HG03103 (cell line): ENCODE data around the gene TTLL4.

Source experiments
- ATAC-seq: cut with Tn5 transposase; IDR thresholded peaks from one replicate; pipeline ENCODE4 v1.9.1; 2021; ENCODE audit warnings: low read depth; ENCODE audit not compliant: unreplicated experiment

TTLL4 gene

DNA sequence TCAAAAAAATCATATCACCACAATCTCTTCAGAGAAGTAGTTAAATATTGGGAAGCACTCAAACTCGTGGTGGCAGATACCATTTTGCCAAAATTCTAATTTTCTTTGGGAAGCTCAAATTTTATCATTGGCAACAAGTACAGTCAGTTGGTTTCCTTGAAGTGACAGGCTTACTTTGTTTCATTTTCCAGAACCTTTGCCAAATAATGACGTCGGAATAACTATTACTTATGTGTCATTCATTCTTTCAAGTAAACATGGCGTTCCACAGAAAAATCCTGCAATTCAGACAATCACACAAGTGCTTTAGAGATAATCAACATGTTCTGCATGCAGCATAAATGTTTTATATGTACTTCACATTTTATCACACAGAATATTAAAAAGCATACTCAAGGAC is 5.4 kb downstream of the TTLL4 start:
- ATAC-seq = no peak

GRCh38 chr2:218717262-218717661 is 6.6 kb downstream of the TTLL4 start:
- ATAC-seq = no peak

- ATAC-seq = no peak
These were observed 7.4 kb downstream of the TTLL4 start for GRCh38 chr2:218718058-218718457.

DNA sequence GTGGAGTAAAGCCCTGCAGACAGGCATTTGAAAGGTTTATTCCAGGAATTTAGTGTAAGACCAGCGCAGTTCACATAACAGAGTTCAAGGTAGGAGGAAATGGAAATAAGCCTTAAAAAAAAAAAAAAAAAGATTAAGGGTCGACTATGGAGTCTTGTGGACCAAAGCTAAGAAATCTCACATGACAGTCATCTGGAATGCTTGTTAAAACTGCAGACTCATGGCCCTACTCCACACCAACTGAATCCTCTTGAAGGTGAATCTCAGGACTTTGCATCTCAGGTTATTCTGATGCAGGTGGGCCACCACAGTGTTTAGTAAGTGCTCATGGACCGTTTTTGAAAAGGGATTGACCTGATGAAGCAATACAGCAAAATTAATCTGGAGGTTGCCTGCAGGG is 8.8 kb downstream of the TTLL4 start:
- ATAC-seq = no peak

DNA sequence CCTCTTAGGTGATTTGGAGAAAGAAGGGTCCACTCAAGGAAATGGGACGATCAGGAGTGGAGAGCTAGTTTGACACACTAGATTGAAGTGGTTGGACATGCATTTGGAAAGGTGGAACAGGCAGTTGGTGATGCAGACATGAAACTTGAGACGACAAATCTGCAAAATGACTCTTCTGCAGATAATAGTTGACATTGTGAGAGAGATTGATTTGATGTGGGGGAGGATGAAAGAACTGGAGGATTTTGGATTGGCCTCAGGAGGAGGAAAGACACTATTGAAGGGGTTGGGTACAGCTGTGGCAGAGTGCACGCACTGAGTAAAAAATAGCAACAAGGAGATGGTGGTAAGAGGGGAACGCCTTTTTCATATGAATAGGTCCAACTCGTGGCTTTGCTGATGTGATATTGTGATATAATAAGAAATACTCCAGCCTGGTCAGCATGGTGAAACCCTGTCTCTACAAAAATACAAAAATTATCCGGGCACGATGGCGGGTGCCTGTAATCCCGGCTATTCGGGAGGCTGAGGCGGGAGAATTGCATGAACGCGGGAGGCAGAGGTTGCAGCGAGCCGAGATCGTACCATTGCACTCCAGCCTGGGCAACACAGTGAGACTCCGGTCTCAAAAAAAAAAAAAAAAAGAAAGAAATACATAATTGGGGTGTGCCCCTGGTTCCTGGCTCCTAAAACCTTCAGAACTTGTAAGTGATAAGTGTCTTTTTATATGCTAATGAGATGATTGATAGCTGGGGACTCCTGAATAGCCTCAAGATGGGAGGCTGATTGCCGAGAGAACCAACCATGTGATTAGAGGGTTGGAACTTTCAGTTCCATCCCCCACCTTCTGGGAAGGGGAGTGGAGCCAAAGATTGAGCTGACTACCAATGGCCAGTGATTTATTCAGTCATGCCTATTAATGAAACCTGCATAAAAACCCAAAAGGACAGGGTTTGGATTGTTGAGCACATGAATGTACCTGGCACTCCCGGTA is 9.7 kb downstream of the TTLL4 start:
- ATAC-seq = no peak

DNA sequence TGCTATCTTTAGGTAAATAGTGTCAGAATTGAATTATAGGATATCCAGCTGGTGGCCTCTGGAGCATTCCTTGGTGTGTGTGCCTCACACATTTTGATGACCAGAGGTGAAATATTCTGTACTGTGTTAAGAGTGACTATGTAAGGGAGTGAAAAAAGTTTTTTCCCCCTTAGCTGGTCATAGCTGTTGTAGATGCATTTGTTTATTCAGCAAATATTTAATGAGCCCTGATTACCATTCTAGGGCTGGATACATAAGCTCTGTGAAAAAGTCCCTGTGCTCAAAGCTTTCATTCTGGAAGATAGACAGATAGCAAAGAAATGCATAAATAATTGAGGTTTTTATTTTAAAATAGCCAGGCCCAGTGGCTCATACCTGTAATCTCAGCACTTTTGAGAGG is 10.9 kb downstream of the TTLL4 start:
- no peak for ATAC-seq

- no peak for ATAC-seq
These were observed 11.3 kb downstream of the TTLL4 start for GRCh38 chr2:218721934-218722333.

DNA sequence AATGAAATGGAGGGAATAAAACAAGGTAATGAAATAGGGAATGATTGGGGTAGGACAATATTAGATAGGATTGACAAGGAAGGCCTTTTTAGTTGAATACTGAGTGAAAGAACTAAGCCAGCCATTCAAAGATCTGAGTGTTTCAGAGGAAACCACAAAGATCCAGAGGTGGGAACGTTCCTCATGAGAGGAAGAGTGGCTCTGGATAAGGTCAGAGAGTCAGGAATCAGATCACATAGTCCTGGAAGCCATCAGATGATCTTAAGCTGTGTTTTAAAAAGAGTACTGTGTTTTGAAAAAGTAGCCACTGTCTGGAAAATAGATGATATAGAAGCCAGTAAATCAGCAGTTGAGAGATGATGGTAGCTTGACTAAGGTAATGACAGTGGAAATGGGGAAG is 11.8 kb downstream of the TTLL4 start:
- no peak for ATAC-seq

GRCh38 chr2:218722876-218723785 is 12.5 kb downstream of the TTLL4 start:
- no peak for ATAC-seq

- ATAC-seq = no peak
These were observed 15.5 kb downstream of the TTLL4 start for GRCh38 chr2:218726004-218726574.

GRCh38 chr2:218727502-218728165 is 17.0 kb downstream of the TTLL4 start:
- ATAC-seq = no peak

DNA sequence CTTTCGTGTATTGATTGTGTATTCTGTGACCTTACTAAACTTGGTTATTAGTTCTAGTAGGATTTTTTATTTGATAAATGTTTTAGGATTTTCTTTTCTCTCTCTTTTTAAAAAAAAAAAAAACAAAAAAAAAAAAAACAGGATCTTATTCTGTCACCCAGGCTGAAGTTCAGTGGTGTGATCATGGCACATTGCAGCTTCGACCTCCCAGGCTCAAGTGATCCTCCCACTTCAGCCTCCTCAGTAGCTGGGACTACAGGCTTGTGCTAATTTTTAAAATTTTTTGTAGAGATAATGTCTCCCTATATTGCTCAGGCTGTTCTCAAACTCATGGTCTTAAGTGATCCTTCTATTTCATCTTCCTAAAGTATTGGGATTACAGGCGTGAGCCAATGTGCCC is 19.0 kb downstream of the TTLL4 start:
- ATAC-seq = no peak

- ATAC-seq = no peak
These were observed 21.6 kb downstream of the TTLL4 start for GRCh38 chr2:218732052-218732760.

GRCh38 chr2:218732761-218733158 is 22.1 kb downstream of the TTLL4 start:
- no peak for ATAC-seq

DNA sequence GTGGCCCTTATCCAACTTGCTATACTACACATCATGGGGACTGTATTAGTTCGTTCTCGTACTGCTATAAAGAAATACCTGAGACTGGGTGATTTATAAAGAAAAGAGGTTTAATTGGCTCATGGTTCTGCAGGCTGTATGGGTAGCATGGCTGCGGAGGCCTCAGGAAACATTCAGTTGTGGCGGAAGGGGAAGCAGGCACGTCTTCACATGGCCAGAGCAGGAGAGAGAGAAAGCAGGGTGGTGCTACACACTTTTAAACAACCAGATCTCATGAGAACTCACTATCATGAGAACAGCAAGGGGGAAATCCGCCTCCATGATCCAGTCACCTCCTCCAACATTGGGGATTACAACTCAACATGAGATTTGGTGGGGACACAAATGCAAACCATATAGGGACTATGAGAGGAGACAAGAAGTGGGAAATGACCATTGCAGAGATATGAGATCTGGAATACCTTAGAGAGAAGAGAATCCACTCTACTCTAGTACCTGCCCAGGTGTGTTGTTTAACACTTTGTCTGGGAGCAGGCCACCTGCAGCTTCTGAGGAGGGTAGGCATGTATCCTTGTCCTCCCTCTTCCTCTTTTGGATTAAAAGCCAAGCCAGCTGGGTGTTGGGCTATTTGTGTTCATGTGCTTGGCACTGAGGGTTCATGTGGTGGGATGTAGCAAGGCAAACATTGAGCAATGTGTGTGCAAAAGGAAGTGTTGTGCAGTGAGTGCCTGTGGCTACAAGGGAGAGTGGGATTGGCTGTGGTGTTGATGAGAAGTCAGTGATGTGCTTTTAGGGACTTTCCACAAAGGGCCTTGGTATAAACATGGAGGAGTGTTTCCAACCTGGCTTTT is 22.8 kb downstream of the TTLL4 start:
- ATAC-seq = no peak

- ATAC-seq = no peak
These were observed 23.7 kb downstream of the TTLL4 start for GRCh38 chr2:218734190-218734975.

GRCh38 chr2:218736531-218736930 is 25.9 kb downstream of the TTLL4 start:
- ATAC-seq = no peak

DNA sequence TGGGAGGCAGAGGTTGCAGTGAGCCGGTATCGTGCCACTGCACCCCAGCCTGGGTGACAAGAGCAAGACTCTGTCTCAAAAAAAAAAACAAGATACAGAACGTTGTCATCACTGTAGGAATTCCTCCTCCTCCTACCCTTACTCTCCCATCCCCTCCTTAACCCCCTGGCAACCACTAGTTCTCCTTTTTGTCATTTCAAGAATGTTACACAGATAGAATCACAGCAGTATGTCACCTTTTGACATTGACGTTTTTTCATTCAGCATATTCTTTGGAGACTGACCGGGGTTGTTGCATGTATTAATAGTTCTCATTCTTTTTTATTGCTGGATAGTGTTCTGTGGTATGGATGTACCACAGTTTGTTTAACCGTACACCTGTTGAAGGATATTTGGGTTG is 32.4 kb downstream of the TTLL4 start:
- no peak for ATAC-seq
